HG02798 (cell line): Measurements from ENCODE around the gene INSYN2B.

Experiments used
- ATAC-seq: cut with Tn5 transposase; IDR thresholded peaks from one replicate; pipeline ENCODE4 v1.9.1; 2021; ENCODE audit warnings: mild to moderate bottlenecking; ENCODE audit not compliant: unreplicated experiment, poor library complexity

Gene INSYN2B

GRCh38 chr5:169938439-169938838 is 41.9 kb downstream of the INSYN2B start:
- no peak for ATAC-seq

GRCh38 chr5:169935762-169936161 is 44.5 kb downstream of the INSYN2B start:
- no peak for ATAC-seq

GRCh38 chr5:169934990-169935389 is 45.3 kb downstream of the INSYN2B start:
- no peak for ATAC-seq

GRCh38 chr5:169933616-169934015 is 46.7 kb downstream of the INSYN2B start:
- no peak for ATAC-seq

GRCh38 chr5:169933127-169933526 is 47.2 kb downstream of the INSYN2B start:
- ATAC-seq = no peak

GRCh38 chr5:169923988-169924387 is 56.3 kb downstream of the INSYN2B start:
- ATAC-seq = peak; percentile 75

GRCh38 chr5:169922474-169922873 is 57.8 kb downstream of the INSYN2B start:
- ATAC-seq = no peak

GRCh38 chr5:169921949-169922348 is 58.3 kb downstream of the INSYN2B start:
- ATAC-seq = no peak

GRCh38 chr5:169921384-169921783 is 58.9 kb downstream of the INSYN2B start:
- ATAC-seq = no peak

- ATAC-seq = no peak
Measured at GRCh38 chr5:169920474-169920873, 59.8 kb downstream of the INSYN2B start.

GRCh38 chr5:169918228-169918627 is 62.1 kb downstream of the INSYN2B start:
- no peak for ATAC-seq

- ATAC-seq = no peak
Measured at GRCh38 chr5:169917500-169917899, 62.8 kb downstream of the INSYN2B start.

- no peak for ATAC-seq
Measured at GRCh38 chr5:169914766-169915165, 65.5 kb downstream of the INSYN2B start.

- no peak for ATAC-seq
Measured at GRCh38 chr5:169913479-169913878, 66.8 kb downstream of the INSYN2B start.

- no peak for ATAC-seq
Measured at GRCh38 chr5:169911448-169912212, 68.7 kb downstream of the INSYN2B start.

- no peak for ATAC-seq
Measured at GRCh38 chr5:169910393-169910792, 69.9 kb downstream of the INSYN2B start.

- ATAC-seq = no peak
Measured at GRCh38 chr5:169909945-169910344, 70.3 kb downstream of the INSYN2B start.

GRCh38 chr5:169908864-169909263 is 71.4 kb downstream of the INSYN2B start:
- no peak for ATAC-seq

- no peak for ATAC-seq
Measured at GRCh38 chr5:169906745-169907649, 73.3 kb downstream of the INSYN2B start.

- no peak for ATAC-seq
Measured at GRCh38 chr5:169905017-169905416, 75.3 kb downstream of the INSYN2B start.

GRCh38 chr5:169904508-169904907 is 75.8 kb downstream of the INSYN2B start:
- no peak for ATAC-seq
